HG02678 (cell line): ENCODE data around the gene XRCC5.

ENCODE experiments used
- ATAC-seq: cut with Tn5 transposase; IDR thresholded peaks from one replicate; pipeline ENCODE4 v1.9.1; 2021; ENCODE audit warnings: mild to moderate bottlenecking, moderate library complexity; ENCODE audit not compliant: unreplicated experiment

Gene XRCC5

DNA sequence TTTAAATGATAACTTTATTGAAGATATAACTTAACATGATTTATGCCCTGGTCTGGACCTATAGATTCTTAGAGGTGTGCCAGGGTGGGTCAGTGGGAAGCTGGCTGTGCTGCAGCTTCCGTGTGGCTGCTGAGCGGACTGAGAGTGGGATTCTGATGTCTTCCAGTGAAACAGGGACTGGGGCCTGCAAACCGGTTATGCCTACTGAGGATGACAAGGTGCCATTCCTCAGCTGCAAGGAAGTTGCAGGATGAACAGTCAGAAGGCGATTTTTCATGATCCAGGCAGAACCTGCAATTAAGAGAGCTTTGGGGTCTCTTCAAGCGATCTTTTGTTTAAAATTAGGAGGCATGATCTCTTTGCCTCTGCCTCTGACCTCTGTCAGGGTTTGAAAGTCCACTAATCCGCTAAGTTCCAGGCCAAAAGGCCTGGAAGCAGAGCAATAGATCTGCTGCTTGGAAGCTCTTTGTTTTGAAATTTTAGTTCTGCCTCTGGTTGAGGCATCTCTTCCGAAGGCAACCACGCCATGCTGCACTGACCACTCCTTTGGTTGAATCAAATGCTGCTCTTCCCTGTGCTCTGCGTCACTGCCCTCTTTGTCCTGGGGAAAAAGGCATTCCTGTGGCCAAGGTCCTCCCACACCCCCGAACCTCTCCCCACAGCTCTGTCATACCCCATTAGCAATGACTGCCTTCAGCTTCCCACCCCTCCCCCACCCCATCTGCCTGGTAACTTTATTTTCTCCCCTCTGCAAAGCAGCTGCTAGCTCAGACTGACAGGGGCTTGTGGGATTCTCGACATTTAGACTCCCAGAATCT lies 25.5 kb upstream of the XRCC5 start:
- ATAC-seq = no peak

DNA sequence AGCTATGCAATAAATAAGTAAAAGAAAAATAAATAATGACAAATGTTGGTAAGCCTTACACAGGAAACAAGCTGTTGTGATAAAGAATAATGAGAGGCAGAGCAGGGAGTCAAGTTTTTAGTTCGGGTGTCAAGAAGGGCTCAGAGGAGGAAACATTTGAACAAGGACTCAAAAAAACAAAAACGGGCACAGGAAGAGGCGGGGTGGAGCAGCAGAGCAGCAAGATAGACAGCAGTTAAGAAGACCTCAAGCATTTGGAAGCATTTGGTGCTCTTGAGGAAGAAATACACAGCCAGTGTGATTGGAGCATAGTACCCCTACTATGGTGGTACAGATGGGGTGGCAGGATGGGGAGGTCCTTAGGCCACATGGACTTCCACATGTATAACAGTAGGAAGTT lies 24.6 kb upstream of the XRCC5 start:
- no peak for ATAC-seq

DNA sequence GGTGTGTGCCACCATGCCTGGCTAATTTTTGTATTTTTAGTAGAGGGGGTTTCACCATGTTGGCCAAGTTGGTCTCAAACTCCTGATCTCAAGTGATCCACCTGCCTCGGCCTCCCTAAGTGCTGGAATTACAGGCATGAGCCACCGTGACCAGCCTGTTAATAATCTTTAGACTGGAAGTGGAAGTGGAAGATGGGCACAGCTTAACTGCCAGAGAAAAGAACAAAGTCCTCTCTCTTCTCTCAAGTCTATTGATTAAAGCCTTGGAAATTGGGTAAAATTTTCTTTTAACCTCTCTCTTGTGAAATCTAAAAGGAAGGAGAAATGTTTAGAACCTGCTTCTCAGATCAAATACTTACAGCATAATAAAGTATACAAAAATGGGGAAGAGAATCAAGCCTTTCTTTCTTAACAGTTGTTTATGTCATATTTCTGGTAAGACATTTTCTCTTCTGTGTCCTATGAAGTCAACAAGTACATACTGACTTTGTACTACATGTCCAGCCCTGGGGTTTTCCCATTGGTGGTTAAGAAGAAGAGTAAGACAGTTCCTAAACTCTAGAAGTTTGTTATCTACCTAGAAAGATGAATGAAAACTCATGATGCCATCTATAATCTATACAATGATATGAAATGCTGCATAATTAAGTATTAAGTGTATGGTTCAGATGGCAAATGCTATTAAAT lies 22.8 kb upstream of the XRCC5 start:
- no peak for ATAC-seq

DNA sequence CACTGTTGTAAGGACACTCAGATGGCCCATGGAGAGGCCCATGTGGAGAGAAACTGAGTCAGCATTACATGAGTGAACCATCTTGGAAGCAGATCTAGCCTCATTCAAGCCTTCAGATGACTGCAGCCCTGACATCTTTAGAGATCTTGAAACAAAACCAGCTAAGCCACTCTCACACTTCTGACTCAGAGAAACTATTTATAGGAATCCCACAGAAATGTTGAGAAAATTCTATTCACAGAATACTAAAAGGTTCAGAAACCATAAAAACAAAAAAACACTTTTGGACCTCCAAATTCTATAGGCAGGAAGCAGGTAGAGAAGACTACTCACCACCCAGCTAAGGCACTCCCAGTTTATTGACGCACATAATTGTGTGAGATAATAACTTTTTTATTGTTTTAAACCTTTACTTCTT lies 18.8 kb upstream of the XRCC5 start:
- ATAC-seq = no peak

DNA sequence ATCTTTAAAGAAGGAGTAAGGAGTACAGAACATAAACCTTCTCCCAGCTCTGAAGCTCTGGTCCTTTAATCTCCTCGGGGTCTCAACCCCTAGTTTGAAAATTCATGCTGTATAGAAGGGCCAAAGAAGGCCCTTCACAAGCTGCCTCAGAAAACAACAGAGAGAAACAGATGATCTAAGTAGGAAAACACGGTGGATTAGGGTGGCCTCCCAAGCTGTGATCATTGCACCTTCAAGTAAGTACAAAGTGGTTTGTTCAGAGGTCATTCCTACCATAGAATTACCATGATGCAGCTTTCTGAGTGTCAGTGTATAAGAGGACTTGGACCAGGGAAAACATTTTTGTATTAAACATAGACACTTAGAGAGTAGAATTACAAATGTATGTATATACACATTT lies 16.5 kb upstream of the XRCC5 start:
- no peak for ATAC-seq

DNA sequence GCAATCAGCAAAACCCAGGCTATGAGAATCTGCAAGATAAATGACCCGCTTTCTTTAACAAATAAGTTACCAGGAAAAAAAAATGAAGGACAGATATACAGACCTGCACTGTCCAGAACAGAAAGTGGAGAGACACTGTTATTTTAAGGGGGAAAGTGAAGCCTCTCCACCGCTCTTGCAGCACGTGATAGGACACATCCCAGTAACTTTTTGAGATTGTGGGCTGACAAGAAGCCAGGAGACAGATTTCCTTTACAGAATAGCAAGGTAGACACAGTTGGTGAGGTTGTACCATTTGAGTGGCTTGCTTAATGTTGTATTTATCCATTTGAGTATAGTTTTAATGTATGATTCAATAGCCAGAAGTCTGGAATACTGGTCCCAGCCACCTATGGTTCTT lies 14.4 kb upstream of the XRCC5 start:
- ATAC-seq = no peak

DNA sequence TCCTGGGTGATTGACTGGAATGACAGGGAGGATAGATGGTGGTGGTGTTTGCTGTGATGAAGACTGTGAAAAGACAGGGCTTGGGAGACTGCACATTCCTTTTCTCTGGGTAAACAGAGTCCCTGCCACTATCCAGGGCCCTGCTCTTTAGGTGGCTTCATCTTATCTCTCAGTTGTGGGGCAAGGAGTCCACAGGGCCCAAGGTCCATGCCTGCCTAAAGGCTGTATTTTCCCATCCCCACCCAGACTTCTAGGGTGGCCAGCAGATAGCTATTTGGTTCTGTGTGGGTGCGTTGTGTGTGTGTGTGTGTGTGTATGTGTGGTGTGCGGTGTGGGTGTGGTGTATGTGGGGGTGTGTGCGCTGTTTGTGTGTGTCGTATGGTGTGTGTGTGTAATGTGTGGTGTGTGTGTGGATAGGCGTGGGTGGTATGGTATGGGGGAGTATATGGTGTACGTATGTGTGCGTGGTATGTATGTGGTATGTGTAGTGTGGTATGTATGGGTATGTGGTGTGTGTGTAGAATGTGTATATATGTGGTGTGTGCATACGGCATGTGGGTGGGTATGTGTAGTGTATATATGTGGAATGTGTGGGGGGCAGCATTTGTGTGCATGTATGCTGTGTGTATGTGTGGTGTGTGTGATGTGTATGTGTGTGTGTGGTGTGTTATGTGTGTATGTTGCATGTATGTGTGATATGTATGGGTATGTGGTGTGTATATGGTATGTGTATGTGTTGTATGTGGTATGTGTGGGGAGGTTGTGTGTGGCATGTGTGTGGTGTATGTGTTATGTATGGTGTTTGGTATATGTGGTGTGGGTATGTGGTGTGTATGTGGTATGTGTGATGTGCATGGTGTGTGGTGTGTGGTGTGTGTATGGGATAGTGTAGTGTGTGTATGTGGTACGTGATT lies 10.5 kb upstream of the XRCC5 start:
- ATAC-seq = no peak

DNA sequence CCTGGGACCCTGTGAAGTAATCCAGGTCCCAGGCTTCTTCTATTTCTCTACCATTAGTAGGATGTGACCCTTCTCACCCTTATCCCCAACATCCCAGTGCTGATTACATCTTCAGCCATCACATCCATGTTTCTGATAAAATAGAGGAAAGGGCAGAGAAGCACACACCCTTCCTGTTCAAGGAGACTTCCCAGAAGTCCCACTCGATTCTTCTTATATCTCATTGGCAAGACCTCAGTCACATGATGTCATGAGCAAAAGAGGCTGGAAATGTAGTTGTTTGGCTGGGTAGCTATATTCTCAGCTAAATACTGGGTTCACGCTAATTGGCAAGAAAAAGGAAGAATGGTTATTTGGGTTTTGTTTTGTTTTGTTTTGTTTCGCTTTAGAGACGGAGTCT lies 8.0 kb upstream of the XRCC5 start:
- ATAC-seq = no peak

DNA sequence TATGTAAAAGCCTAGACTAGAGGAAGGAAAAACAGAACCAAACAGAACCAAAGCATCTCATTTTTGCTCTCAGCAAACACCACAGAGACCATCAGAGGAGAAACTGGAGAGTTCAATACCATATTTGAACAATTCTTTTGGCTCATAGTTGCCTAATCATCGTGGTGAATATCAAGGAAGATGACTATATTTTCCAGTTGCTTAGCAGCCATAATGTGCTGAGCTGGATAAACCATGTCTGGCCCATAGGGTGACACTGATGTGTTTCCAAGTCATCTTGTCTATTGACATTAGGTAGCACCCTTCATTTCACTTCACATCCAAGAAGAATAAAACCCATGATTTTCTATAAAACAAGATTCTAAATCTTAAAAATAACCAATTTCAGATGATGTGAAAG lies 5.9 kb upstream of the XRCC5 start:
- ATAC-seq = no peak

DNA sequence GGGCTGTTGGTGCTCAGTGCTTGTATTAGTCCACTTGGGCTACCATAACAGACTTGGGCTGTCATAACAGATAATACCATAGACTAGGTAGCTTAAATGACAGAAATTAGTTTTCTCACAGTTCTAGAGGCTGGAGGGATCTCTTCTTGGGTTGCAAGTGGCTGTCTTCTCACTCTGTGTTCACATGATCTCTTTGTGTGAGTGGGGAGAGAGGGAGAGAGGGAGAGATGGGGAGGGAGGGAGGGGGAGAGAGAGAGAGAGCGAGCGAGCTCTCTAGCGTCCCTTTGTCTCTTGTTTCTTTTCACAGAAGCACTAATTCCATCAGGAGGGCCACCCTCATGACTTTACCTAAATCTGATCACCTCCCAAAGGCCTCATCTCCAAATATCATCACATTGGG lies 4.5 kb upstream of the XRCC5 start:
- ATAC-seq = no peak

DNA sequence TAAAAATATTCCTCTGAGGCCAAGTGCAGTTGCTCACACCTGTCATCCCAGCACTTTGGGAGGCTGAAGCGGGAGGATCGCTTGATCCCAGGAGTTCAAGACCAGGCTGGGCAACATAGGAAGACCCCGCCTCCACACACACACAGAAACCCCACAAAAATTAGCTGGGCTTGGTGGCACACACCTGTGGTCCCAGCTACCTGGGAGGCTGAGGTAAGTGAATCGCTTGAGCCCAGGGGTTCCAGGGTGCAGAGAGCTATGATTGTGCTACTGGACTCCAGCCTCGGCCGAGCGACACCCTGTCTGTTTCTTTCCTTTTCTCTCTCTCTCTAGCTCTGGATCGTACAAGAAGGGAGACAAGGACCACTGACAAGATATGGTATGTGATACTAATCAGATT lies 1.8 kb upstream of the XRCC5 start:
- ATAC-seq = no peak

DNA sequence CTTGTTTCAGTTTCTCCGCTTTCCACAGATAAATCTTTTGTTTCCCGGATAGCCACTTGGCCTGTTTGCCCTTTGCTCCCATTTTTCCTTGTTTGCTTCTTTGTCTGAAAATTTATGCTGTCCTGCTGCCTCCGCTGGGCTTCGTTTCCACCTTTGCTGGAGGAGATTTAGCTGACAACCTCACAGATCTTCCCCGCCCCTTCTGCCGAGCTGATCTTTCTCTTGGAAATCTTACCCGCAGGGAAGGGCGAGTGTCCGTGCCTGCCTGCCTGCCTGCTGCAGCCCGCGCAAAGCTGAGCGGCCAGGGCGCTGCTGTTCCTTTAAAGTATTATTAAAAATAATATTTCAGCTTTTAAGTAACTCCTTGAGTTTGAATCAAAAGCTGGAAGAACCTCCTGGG lies 1.4 kb upstream of the XRCC5 start:
- ATAC-seq = no peak

DNA sequence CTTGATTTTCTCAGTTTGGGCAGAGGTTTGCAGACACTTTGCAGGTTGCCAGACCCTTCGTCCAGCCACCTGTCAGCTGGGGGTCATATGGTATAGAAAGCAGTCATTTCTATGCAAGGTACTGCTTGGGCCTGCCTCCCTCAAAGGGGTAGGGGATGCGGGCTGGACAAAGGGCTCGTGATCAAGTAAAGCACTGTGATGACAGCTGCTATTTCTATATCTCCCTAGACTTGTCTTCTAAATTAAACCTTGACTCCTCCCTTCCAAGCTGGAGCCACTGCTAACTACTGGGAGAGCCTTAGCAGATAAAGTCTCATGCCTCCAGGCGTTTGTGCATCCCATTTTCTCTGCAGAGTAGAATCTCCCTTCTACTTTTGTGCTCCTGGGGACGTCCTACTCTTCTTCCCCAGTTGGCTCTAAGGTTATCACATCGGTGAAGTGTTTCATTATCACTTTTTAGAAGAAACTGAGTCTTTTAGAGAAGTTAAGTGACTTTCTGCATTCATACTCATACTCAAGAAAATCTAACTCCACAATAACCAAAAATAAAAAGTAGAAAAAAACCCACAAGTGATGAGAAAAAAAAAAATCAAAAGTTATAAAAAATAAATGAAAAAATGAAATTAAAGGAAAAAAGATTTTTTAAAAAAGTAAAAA lies 710 bp upstream of the XRCC5 start:
- no peak for ATAC-seq

DNA sequence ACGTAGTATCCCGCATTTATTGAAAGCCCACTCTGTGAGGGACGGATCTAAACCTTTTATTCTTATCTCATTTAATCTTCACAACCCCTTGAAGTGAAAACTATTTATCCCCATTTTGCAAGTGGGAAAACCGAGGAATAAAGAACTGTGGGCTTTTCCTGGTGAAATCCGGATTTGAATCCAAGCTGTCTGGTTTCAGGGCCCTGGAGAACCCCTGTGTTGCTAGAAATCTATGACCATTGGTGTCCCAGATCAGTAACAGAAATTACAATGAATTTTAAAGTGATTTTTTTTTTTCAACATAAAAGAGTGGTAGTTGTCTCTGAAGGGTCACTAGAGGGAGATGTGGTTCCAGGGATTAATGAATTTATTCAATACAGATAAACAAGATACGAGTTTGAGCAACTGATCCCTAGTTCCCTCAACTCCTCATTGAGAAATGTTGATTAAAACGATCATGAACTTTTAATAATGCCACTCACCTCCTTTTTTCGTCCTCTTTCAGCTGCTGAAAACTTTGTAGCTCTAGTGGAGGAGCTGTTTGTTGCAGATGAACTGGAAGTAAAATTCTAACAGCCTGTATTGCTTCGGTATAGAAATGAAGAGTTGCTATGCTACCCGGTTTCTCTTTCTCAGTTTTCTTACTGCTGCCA lies 940 bp downstream of the XRCC5 start:
- ATAC-seq = no peak

DNA sequence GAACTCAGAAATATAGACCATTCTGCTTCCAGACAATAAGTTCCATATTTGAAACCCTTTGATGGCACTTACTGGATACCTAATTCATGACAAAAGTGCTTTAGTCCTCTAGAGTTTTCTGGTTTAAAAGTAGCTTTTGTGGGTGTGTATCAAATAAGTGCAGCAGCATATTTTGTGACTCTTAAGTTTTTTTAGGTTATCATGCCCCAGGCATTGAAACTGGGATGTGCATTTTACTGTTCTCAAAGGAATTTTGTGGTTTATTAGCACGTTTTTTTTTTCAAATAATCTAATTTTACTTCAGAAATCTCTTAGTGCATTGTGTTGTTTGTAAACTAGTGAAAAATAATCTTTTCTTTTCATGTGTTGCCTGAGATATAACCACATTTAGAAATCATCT lies 1.5 kb downstream of the XRCC5 start:
- no peak for ATAC-seq

DNA sequence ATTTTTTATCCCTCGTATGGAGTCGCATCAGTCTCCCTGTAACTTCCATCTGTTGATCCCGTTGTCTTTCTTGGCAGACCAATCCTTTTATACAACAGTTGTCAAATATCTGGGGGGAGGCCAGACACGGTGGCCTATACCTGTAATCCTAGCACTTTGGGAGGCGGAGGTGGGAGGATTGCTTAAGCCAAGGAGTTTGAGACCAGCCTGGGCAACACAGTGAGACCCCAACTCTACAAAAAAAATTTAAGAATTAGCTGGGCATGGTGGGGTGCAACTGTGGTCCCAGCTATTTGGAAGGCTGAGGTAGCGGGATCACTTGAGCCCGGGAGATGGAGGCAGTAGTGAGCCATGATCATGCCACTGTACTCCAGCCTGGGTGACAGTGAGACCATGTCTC lies 2.0 kb downstream of the XRCC5 start:
- ATAC-seq = no peak

DNA sequence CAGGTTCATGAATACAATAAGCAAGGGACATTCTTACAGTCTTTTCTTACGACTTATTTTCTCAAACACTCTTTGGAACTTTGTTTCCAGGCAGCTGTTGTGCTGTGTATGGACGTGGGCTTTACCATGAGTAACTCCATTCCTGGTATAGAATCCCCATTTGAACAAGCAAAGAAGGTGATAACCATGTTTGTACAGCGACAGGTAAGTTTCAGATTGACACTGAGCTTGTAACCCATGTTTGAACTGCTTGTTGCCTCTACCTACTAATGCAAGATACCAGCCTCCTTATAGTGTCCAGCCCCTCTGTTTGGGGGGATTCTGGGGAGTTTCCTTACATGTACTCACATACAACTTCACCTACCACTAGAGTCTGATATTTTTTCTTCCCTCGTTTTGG lies 3.8 kb downstream of the XRCC5 start:
- ATAC-seq = no peak

DNA sequence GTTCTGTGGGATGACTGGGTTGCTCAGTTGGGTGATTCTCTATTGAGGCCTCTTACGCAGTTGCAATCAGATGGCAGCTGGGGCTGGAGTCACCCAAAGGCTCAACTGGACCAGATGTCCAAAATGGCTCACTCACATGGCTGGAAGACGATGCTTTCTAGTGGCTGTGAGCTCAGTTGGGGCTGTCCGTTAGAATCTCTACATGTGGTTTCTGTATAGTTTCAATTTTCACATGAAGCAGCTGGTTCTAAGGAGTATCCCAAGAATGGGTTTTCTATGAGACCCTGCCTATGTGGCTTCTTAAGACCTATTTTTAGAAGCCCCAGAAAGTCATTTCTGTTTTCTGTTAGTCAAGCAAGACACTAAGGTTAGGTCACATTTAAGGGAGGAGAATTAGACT lies 4.4 kb downstream of the XRCC5 start:
- peak; percentile 70 for ATAC-seq

DNA sequence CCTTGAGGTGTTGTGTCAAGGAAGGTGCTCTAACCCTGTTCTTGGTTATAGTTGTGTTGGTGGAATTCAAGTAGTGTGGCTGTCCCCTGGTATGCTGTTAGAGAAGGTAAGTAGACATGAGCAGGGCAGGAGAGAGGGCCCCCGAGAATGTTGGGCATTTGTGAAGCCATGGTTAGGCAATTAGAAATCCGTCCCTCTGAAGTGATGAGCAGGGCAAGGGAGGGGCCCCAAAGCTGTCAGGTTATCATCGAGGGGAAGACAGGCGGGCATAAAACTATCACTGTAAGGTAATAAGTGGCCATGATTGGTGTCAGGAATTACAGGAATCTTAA lies 5.2 kb downstream of the XRCC5 start:
- no peak for ATAC-seq

DNA sequence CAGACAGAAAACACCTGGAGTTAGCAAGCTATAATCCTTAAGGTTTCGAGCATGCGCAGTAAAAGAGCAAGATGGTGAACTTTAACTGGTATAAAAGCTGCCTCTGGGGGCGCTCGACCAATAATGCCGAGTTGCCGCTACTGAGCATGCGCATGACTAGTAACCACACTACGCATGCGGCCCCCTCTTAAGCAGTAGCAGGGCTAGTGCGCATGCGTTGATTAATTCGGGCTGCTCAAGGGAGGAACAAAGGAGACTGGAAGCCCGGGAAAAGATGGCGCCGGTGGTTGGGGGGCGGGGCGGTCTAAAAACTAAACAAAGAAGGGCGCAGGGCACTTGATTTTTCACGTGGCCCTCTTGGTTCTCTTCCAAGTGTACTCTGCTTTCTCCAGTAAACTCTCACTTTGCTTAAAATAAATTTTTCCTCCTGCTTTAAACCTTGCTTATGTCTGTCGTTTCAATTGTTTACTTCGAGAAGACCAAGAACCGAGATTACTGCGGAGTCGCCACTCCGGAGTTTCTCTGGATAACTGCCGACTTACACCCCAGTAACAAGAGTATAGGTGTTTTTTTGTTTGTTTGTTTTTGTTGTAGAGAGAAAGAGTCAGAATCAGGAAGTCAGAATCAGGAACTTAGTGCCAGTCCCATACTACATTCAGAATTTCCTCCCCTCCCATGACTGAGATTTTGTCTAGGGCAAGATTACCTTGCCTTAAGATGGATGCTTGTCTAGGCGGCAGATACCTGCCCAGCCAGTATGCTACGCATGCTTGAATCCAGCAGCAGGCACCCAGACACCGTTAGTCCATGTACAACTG lies 5.8 kb downstream of the XRCC5 start:
- peak; percentile 45 for ATAC-seq
